PC-3 (cell line): ENCODE data around the gene SUSD2. TPM values are rescaled to one million over a fixed set of nuclear protein-coding genes. Genes with fewer than 3 reads are reported as not detected.

Experiments used
- ATAC-seq: fragments of 200-7000 bp; cut with Tn5 transposase; 2 replicates; pipeline ENCODE4 v1.9.1; 2020; ENCODE audit warnings: mild to moderate bottlenecking, moderate library complexity
- BruUV-seq: library from RNA; stranded (reverse); fragments of 400-500 nt; replicated peaks from 2 replicates; lab custom pipeline; 2021; lab: Mats Ljungman, UMichigan
- CTCF ChIA-PET: fragments of 300-600 bp; sonication (Branson Sonifier 250); formaldehyde crosslinking; loops from one replicate; lab custom pipeline; 2022; ENCODE audit warnings: antibody characterized with exemption; lab: Charles Lee
- POLR2A ChIA-PET: fragments of 300-600 bp; sonication (Branson Sonifier 250); formaldehyde crosslinking; loops from one replicate; lab custom pipeline; 2022; ENCODE audit warnings: antibody characterized with exemption; ENCODE audit not compliant: unreplicated experiment; lab: Charles Lee
- DNase-seq: peaks from one replicate; pipeline ENCODE4 v3.0.0-alpha.2; 2015
- H2AFZ ChIP-seq: fragments of 300-600 bp; sonication (generic); 2 replicates; pipeline ENCODE4 v1.6.0; 2016; ENCODE audit warnings: antibody characterized with exemption, low read length
- H3F3A ChIP-seq: fragments of 300-600 bp; sonication (generic); one replicate; pipeline ENCODE4 v1.6.0; 2017; ENCODE audit warnings: antibody characterized with exemption, low read length, control low read depth, mild to moderate bottlenecking; ENCODE audit not compliant: unreplicated experiment
- H3K27ac ChIP-seq: fragments of 300-600 bp; sonication (generic); 2 replicates; pipeline ENCODE4 v1.5.1; 2016; ENCODE audit warnings: mild to moderate bottlenecking, low read length
- H3K27me3 ChIP-seq: fragments of 300-600 bp; sonication (generic); 2 replicates; pipeline ENCODE4 v1.6.1; 2016; ENCODE audit warnings: low read length, mixed read lengths
- H3K36me3 ChIP-seq: fragments of 300-600 bp; sonication (generic); 2 replicates; pipeline ENCODE4 v1.6.1; 2016; ENCODE audit warnings: low read depth, mixed run types, low read length, mixed read lengths
- H3K4me1 ChIP-seq: fragments of 300-600 bp; sonication (generic); 2 replicates; pipeline ENCODE4 v1.5.1; 2016; ENCODE audit warnings: low read length; ENCODE audit not compliant: insufficient read depth
- H3K4me2 ChIP-seq: fragments of 300-600 bp; sonication (generic); 2 replicates; pipeline ENCODE4 v1.6.0; 2016; ENCODE audit warnings: low read length
- H3K4me3 ChIP-seq: fragments of 300-600 bp; sonication (generic); 2 replicates; pipeline ENCODE4 v1.5.1; 2016; ENCODE audit warnings: mild to moderate bottlenecking, low read length, mixed read lengths
- H3K79me2 ChIP-seq: fragments of 300-600 bp; sonication (generic); 2 replicates; pipeline ENCODE4 v1.6.1; 2017; ENCODE audit warnings: low read length, mixed read lengths
- H3K9ac ChIP-seq: fragments of 300-600 bp; sonication (generic); 2 replicates; pipeline ENCODE4 v1.6.0; 2016; ENCODE audit warnings: mild to moderate bottlenecking, low read length
- H3K9me2 ChIP-seq: fragments of 300-600 bp; sonication (generic); replicated peaks from 2 replicates; pipeline ENCODE4 v1.6.1; 2016; ENCODE audit warnings: mixed run types, low read length, mixed read lengths
- H3K9me3 ChIP-seq: fragments of 300-600 bp; sonication (generic); 2 replicates; pipeline ENCODE4 v1.6.1; 2016; ENCODE audit warnings: low read length, mixed read lengths
- H4K20me1 ChIP-seq: fragments of 300-600 bp; sonication (generic); 2 replicates; pipeline ENCODE4 v1.6.1; 2016; ENCODE audit warnings: low read length, mixed read lengths
- EZH2 ChIP-seq: fragments of 300-600 bp; sonication (generic); IDR thresholded peaks from one replicate; pipeline ENCODE4 v1.6.1; 2017; ENCODE audit warnings: antibody characterized with exemption, mild to moderate bottlenecking, low read length; ENCODE audit not compliant: unreplicated experiment
- EZH2phosphoT487 ChIP-seq: fragments of 300-600 bp; sonication (generic); IDR thresholded peaks from 2 replicates; pipeline ENCODE4 v1.6.1; 2018; ENCODE audit warnings: mild to moderate bottlenecking, antibody characterized with exemption, low read length, borderline replicate concordance
- intact Hi-C: fragments of 100-400 bp; cut with micrococcal nuclease; formaldehyde crosslinking; loops from 2 replicates; pipeline ENCODE4 v1.9.0; 2023
- total RNA-seq: library from RNA; depleted of rRNA; stranded (reverse); fragments of >200 nt; gene quantifications from 2 replicates; pipeline ENCODE4 v1.2.3, GENCODE V29; 2014
- TF ChIP-seq, protein P1 (sequence below): fragments of 300-600 bp; sonication (generic); conservative IDR thresholded peaks from 2 replicates; pipeline ENCODE4 v1.5.1; 2017; ENCODE audit warnings: antibody characterized with exemption, low read depth, mild to moderate bottlenecking, low read length

Gene SUSD2
- total RNA-seq, 1 experiment from 2014 or later, result 1.3 TPM

DNA sequence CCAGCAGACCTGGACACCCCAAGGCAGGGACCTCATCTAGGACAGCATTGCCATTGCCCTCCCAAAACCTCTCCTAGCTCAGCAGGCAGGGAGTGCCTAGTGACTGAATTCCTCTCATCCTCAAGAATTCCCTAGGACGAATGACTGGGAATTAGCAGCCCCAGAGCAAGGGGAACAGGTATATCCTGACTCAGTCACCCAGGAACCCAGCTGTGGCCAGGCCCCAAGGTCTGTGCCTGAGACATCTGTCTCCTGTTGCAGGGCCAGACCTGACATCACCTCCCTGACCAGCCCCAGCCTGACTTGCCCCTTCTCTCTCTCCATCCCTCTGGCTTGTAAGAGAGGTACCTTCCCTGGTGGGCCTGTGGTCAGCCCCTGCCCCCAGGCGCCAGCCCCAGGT is 39.0 kb upstream of the SUSD2 start:
- Histone ChIP-seq H3K79me2 (no peaks in the 10 kb centered on the region), H3K36me3 (no peaks in the 10 kb centered on the region), H3K4me1 (peaks cover 29% of the 10 kb centered on the region), H4K20me1 (no peaks in the 10 kb centered on the region), H3F3A (no peaks in the 10 kb centered on the region), H3K9ac (no peak overlapping the region), H3K4me3 (no peak overlapping the region), H3K9me3 (no peaks in the 10 kb centered on the region), H3K4me2 (no peak overlapping the region), H2AFZ (no peak overlapping the region), H3K9me2 (no peaks in the 10 kb centered on the region), H3K27me3 (no peaks in the 10 kb centered on the region), H3K27ac (no peak overlapping the region; the same call in 1 of the 2 replicates)
- ATAC-seq (no peak), DNase-seq (peak; percentile 11)
- ChIA-PET CTCF (no interaction called here), POLR2A (no interaction called here)
- TF ChIP-seq EZH2, result no peak
- TF ChIP-seq, protein P1, sequence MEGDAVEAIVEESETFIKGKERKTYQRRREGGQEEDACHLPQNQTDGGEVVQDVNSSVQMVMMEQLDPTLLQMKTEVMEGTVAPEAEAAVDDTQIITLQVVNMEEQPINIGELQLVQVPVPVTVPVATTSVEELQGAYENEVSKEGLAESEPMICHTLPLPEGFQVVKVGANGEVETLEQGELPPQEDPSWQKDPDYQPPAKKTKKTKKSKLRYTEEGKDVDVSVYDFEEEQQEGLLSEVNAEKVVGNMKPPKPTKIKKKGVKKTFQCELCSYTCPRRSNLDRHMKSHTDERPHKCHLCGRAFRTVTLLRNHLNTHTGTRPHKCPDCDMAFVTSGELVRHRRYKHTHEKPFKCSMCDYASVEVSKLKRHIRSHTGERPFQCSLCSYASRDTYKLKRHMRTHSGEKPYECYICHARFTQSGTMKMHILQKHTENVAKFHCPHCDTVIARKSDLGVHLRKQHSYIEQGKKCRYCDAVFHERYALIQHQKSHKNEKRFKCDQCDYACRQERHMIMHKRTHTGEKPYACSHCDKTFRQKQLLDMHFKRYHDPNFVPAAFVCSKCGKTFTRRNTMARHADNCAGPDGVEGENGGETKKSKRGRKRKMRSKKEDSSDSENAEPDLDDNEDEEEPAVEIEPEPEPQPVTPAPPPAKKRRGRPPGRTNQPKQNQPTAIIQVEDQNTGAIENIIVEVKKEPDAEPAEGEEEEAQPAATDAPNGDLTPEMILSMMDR, result no peak
- TF ChIP-seq EZH2phosphoT487, result no peak
- intact Hi-C loops, result no loop called here
- no TSS peak for BruUV-seq

DNA sequence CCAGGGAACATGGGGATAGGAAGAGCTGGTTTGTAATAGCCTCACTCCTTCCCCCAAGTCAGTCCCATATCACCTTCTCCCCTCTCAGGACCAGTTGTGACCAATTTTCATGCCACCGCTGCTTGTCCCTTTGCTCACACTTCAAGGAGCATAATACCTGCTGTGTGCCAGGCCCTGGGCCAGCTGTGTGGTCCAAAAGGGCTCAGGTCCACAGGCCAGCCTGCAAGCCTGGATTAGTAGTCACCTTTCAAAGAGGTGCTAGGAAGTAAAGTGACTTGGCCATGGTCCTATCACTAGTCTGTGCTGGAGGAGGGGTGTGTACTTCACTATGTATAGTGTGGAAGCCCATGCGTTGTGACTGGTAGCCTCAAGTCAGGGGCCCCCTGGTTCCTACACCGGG is 38.5 kb upstream of the SUSD2 start:
- Histone ChIP-seq H4K20me1 (no peaks in the 10 kb centered on the region), H3K36me3 (no peaks in the 10 kb centered on the region), H3K9me3 (no peaks in the 10 kb centered on the region), H3K27me3 (no peaks in the 10 kb centered on the region), H2AFZ (no peak overlapping the region), H3K9me2 (no peaks in the 10 kb centered on the region), H3K4me3 (no peak overlapping the region), H3K4me2 (no peak overlapping the region), H3K79me2 (no peaks in the 10 kb centered on the region), H3K4me1 (peaks cover 29% of the 10 kb centered on the region), H3K27ac (no peak overlapping the region), H3F3A (no peaks in the 10 kb centered on the region), H3K9ac (no peak overlapping the region)
- CTCF ChIA-PET, result no interaction called here
- TF ChIP-seq, protein P1, result no peak
- TF ChIP-seq EZH2, result no peak
- TF ChIP-seq EZH2phosphoT487, result no peak
- POLR2A ChIA-PET, result no interaction called here
- DNase-seq, result no peak
- no peak for ATAC-seq
- no TSS peak for BruUV-seq
- intact Hi-C loops, result no loop called here

DNA sequence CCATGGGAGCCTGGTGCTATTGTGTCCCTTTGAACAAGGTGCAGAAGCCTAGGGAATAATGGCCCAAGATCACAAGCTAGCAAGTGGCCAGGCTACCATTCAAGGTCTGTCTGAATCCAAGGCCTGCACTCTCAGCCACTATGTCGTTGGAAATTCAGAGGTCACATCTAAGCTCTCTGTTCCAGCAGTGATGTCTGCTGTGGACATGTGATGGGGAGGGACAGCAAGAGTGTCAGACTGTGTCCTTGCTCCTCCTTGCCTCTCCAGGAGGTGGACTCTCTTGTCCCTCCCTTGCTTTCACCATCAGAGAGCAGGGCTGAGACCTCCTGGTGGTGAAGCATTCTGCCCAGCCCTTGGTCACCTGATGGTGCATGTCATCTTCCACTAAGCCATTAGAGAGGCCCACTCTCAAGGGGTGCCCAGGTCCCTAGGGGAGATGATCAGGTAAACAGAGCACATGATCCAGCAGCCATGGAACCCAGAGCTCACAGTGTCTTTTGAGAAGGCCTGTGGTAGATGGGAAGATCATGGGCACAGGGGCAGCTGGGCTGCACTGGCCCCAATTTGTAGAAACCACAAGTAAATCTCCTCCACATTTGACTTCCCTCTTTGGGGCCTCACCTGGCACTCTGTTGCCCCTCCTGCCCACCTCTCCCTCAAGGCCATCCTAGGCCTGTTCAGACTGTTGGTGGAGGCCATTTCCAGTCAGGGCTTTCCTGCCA is 37.1 kb upstream of the SUSD2 start:
- Histone ChIP-seq H3K79me2 (no peaks in the 10 kb centered on the region), H3K27ac (no peak overlapping the region), H3K4me3 (no peak overlapping the region), H3K4me1 (peaks cover 29% of the 10 kb centered on the region), H3K9me2 (no peaks in the 10 kb centered on the region), H3K36me3 (no peaks in the 10 kb centered on the region), H3K9ac (no peak overlapping the region), H2AFZ (no peak overlapping the region), H3K4me2 (no peak overlapping the region), H4K20me1 (no peaks in the 10 kb centered on the region), H3K27me3 (no peaks in the 10 kb centered on the region), H3F3A (no peaks in the 10 kb centered on the region), H3K9me3 (no peaks in the 10 kb centered on the region)
- TF ChIP-seq EZH2 (no peak), EZH2phosphoT487 (no peak)
- TF ChIP-seq, protein P1, result no peak
- ChIA-PET POLR2A (no interaction called here), CTCF (no interaction called here)
- no TSS peak for BruUV-seq
- ATAC-seq, result no peak
- intact Hi-C loops, result no loop called here
- DNase-seq, result no peak
